Subcutaneous abdominal adipose tissue (tissue), 5 donors: ENCODE results near the gene ZNF568.
A peak's percentile ranks its signal among the peaks of the same experiment; 100 is the strongest.

Source experiments
- H3K27ac ChIP-seq: one replicate; pipeline ENCODE4 v1.7.0; 2013; ENCODE audit warnings: low read depth, mild to moderate bottlenecking, inconsistent platforms, low read length, moderate library complexity
- H3K27me3 ChIP-seq, 5 donors: one replicate each; pipeline ENCODE4 v1.7.0; 2013; ENCODE audit warnings: low read length in 5 of 5, inconsistent platforms in 1 of 5; ENCODE audit not compliant: control insufficient read depth in 5 of 5, insufficient read depth in 4 of 5
- H3K36me3 ChIP-seq, 5 donors: one replicate each; pipeline ENCODE4 v1.7.0; 2013; ENCODE audit warnings: low read length in 5 of 5; ENCODE audit not compliant: control insufficient read depth in 5 of 5, insufficient read depth in 5 of 5
- H3K4me1 ChIP-seq, 5 donors: one replicate each; pipeline ENCODE4 v1.7.0; 2013; ENCODE audit warnings: low read length in 5 of 5, mild to moderate bottlenecking in 3 of 5, moderate library complexity in 1 of 5; ENCODE audit not compliant: control insufficient read depth in 5 of 5, insufficient read depth in 5 of 5
- H3K4me3 ChIP-seq, 5 donors: one replicate each; pipeline ENCODE4 v1.7.0; 2013; ENCODE audit warnings: low read length in 5 of 5, low read depth in 1 of 5
- H3K9ac ChIP-seq, 5 donors: one replicate each; pipeline ENCODE4 v1.7.0; 2013; ENCODE audit warnings: low read length in 5 of 5, mild to moderate bottlenecking in 4 of 5, moderate library complexity in 3 of 5
- H3K9me3 ChIP-seq, 5 donors: one replicate each; pipeline ENCODE4 v1.7.0; 2013; ENCODE audit warnings: low read length in 5 of 5; ENCODE audit not compliant: control insufficient read depth in 5 of 5
- donor health status: healthy.
- donor health status: healthy.
- donor health status: healthy.
- donor health status: healthy.
- donor health status: healthy.

ZNF568 gene

GRCh38 chr19:36997152-36997842 is 81.2 kb downstream of the ZNF568 start:
- Histone ChIP-seq H3K9ac (no peak overlapping the region), H3K4me1 (no peaks in the 10 kb centered on the region), H3K36me3 (peaks cover 22 to 31% (median 31%) of the 10 kb centered on the region in 5 donors), H3K4me3 (peak overlapping the region in 3 of 5 donors; percentile 19 to 48 (median 20)), H3K27ac (no peak overlapping the region), H3K27me3 (no peaks in the 10 kb centered on the region), H3K9me3 (peaks cover 17 to 69% (median 46%) of the 10 kb centered on the region in 5 donors)

- H3K27ac ChIP-seq: no peak overlapping the region
- H3K9me3 ChIP-seq: peaks cover 14 to 65% (median 41%) of the 10 kb centered on the region in 5 donors
- H3K4me1 ChIP-seq: no peaks in the 10 kb centered on the region
- no peak overlapping the region for H3K9ac ChIP-seq
- peaks cover 16 to 25% (median 25%) of the 10 kb centered on the region in 5 donors for H3K36me3 ChIP-seq
- peak overlapping the region in 1 of 5 donors; percentile 19 for H3K4me3 ChIP-seq
- no peaks in the 10 kb centered on the region for H3K27me3 ChIP-seq
These were observed 81.7 kb downstream of the ZNF568 start for GRCh38 chr19:36997843-36998235.

GRCh38 chr19:36999313-36999712 is 83.2 kb downstream of the ZNF568 start:
- Histone ChIP-seq H3K27me3 (no peaks in the 10 kb centered on the region), H3K27ac (no peak overlapping the region), H3K4me1 (no peaks in the 10 kb centered on the region), H3K9me3 (peaks cover 10 to 58% (median 31%) of the 10 kb centered on the region in 5 donors), H3K36me3 (peaks cover 16 to 21% (median 21%) of the 10 kb centered on the region in 5 donors), H3K4me3 (no peak overlapping the region), H3K9ac (no peak overlapping the region)

GRCh38 chr19:37007587-37008220 is 91.6 kb downstream of the ZNF568 start:
- H3K9ac ChIP-seq: peak overlapping the region in 1 of 5 donors; percentile 54
- no peaks in the 10 kb centered on the region for H3K27me3 ChIP-seq
- H3K4me1 ChIP-seq: peaks cover 0 to 7% (median 3%) of the 10 kb centered on the region in 5 donors
- no peak overlapping the region for H3K27ac ChIP-seq
- H3K4me3 ChIP-seq: peak overlapping the region; percentile 56 to 77 (median 74)
- H3K36me3 ChIP-seq: peaks cover 0 to 3% (median 0%) of the 10 kb centered on the region in 5 donors
- H3K9me3 ChIP-seq: peaks cover 7 to 77% (median 51%) of the 10 kb centered on the region in 5 donors

- H3K27me3 ChIP-seq: no peaks in the 10 kb centered on the region
- H3K4me3 ChIP-seq: peak overlapping the region in 2 of 5 donors; percentile 24 to 38
- H3K4me1 ChIP-seq: peaks cover 0 to 7% (median 3%) of the 10 kb centered on the region in 5 donors
- no peak overlapping the region for H3K9ac ChIP-seq
- H3K36me3 ChIP-seq: peaks cover 0 to 3% (median 0%) of the 10 kb centered on the region in 5 donors
- H3K27ac ChIP-seq: no peak overlapping the region
- peaks cover 13 to 85% (median 71%) of the 10 kb centered on the region in 5 donors for H3K9me3 ChIP-seq
These were observed 93.7 kb downstream of the ZNF568 start for GRCh38 chr19:37009871-37010270.

- Histone ChIP-seq H3K27ac (no peak overlapping the region), H3K4me1 (peaks cover 0 to 7% (median 3%) of the 10 kb centered on the region in 5 donors), H3K9me3 (peaks cover 23 to 93% (median 89%) of the 10 kb centered on the region in 5 donors), H3K36me3 (peaks cover 0 to 4% (median 0%) of the 10 kb centered on the region in 5 donors), H3K9ac (no peak overlapping the region), H3K4me3 (peak overlapping the region in 3 of 5 donors; percentile 3 to 27 (median 5)), H3K27me3 (no peaks in the 10 kb centered on the region)
These were observed 96.1 kb downstream of the ZNF568 start for GRCh38 chr19:37012093-37012745.

GRCh38 chr19:37014456-37014855 is 98.3 kb downstream of the ZNF568 start:
- Histone ChIP-seq H3K27me3 (no peaks in the 10 kb centered on the region), H3K9me3 (peaks cover 27 to 89% (median 80%) of the 10 kb centered on the region in 5 donors), H3K4me3 (peak overlapping the region; percentile 8 to 32 (median 23)), H3K36me3 (peaks cover 0 to 4% (median 0%) of the 10 kb centered on the region in 5 donors), H3K27ac (no peak overlapping the region), H3K4me1 (no peaks in the 10 kb centered on the region), H3K9ac (no peak overlapping the region)

- Histone ChIP-seq H3K36me3 (no peaks in the 10 kb centered on the region), H3K4me3 (no peak overlapping the region), H3K27me3 (no peaks in the 10 kb centered on the region), H3K27ac (no peak overlapping the region), H3K9me3 (peaks cover 7 to 48% (median 35%) of the 10 kb centered on the region in 5 donors), H3K4me1 (no peaks in the 10 kb centered on the region), H3K9ac (no peak overlapping the region)
These were observed 129.0 kb downstream of the ZNF568 start for GRCh38 chr19:37045140-37045539.
